Suppressor macrophage (primary cell): ENCODE measurements around the gene SV2C.
A peak's percentile ranks its signal among the peaks of the same experiment; 100 is the strongest.

ENCODE experiments used
- DNase-seq, 4 experiments: peaks; one replicate each; pipeline ENCODE4 v3.0.0-alpha.2; 2020 to 2022

SV2C gene

DNA sequence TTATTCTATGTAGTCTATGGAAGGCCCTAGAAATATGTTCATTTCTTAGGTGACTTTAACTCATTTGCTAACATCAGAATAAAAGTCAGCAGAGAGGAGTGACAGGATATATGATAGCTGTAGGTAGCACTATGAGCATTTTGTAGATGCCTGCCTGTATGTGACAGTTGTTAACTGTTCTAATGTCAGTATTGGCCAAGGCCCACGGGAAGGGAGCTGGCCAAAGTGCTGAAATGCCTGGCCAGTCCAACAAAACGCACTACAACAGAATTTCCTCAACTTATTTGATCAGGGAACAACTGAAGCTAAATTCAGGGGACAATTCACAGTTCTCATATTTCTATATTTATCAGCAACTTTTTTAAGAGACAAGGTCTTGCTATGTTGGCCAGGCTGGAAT is 20.8 kb downstream of the SV2C start:
- peak; percentile 57 to 77 (median 72) for DNase-seq

GRCh38 chr5:76106149-76106548 is 23.0 kb downstream of the SV2C start:
- DNase-seq = no peak

DNA sequence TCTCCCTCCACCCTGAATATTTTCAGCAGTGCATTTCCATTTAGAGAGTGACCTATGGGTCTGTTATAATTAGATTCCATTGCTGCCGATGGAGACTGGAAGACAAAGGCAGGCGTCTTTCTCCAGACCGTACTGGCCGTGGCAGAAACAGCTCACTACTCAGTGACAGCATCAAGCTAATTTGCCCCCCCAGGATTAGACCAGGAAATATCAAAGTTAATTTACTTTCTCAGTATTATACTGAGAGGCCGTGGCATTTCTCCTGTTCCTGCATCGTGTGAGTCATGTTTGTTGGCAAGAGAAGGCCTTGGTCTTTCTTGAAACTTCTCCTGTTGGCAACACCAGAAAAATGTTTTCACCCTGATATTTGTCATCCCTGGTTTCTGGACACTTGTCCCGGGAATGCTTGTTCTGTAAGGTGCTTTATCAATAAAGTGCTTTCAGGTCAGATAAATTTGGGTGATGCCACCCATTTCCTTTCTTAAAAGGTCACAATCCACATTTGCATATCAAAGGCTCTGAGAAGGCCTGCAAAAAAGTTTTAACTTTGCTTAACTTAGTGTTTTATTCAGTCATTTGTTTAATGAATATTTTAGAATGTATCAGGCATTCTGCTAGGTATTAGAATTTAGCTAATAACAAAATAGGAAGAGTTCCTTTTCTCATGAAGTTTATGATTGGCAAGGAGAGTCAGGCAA is 28.4 kb downstream of the SV2C start:
- no peak for DNase-seq

GRCh38 chr5:76113103-76113502 is 29.9 kb downstream of the SV2C start:
- no peak for DNase-seq

DNA sequence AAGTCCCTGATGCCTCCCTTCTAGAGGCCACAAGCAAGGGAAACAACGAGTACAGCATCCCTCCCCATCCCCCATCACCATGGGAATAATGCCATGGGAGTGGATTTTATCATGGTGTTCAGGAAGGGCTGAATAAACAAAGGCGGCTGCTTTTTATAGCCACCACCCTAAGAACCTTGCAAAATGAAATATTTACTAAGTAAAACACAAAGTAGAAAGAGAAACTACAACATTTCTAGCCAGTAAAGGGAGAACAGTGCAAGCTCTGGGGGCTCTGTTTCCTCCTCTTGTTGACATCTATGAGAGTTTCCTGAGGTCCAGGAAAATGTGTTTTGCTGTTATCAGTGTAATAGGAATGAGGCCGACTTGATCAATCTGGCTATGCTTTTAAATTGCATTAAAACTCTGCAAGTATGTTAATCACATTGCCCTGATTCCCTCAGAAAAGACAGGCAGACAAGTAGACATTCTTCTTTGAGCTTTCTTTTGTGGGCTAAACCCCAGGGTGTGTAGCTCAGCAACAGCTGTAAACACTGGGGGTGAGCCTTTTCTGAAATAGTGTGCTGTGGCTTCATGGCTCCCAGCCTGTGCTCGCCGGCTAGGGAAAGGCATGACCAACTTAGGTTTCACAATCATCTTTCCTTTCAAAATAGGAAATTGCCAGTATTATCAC is 31.1 kb downstream of the SV2C start:
- DNase-seq = peak in 3 of 4 experiments; percentile 56 to 78 (median 75)

DNA sequence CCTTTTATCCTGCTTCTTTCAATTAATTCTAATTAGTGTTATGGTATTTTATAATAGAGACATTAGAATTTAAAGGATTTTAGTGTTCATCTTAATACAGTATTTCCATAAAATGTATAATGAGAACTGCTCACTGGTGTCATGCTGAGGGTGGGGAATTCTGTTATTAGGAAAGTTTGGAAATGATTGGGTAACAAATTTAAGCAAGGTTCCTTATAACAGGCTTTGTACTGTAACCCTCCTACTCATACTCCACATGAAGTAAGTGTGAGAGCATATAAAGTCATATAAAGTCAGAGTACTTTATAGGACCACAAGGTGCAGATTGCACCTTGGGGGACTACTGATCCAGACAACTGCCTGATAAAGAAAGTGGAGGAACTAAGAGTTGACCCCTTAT is 42.2 kb downstream of the SV2C start:
- DNase-seq = peak; percentile 16 to 73 (median 50)

GRCh38 chr5:76125888-76126287 is 42.7 kb downstream of the SV2C start:
- peak; percentile 17 to 55 (median 44) for DNase-seq

DNA sequence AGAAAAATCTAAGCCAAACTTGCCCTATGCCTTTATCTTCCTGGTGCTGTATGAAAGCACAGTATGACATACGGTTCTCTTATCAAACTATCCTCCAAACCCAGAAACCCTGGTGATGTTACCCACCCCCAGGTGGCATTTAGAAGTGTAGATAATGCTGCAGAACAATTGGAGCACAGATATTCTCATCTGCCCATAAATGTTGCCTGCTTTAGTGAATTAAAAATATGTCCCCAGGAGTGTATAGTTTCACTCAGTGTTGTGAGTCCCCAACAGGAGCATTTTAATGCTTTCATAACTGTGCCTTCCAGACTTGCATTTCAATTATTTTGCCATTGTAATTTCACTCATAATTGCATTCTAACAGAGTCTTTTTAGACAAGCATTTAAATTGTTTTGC is 50.8 kb downstream of the SV2C start:
- no peak for DNase-seq

DNA sequence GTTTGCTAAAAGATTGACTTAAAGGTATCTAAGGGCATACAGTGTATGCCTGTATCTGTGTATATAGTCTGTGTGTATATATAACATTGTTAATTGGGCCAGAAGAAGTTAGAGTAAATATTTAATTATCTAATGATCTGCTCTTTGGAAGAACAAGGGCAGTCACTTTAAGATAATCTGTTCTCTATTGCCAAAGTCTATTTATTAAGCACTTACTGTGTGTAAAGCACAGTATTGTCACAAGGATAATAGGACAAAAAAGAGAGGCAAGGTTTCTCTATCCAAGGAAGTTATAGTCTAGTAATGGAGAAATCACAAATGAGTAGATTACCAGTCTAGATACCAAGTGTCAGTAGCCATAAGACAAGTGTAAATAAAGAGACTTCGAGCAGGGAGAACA is 51.5 kb downstream of the SV2C start:
- DNase-seq = no peak

- DNase-seq = no peak
Measured at GRCh38 chr5:76137887-76138542, 54.8 kb downstream of the SV2C start.

DNA sequence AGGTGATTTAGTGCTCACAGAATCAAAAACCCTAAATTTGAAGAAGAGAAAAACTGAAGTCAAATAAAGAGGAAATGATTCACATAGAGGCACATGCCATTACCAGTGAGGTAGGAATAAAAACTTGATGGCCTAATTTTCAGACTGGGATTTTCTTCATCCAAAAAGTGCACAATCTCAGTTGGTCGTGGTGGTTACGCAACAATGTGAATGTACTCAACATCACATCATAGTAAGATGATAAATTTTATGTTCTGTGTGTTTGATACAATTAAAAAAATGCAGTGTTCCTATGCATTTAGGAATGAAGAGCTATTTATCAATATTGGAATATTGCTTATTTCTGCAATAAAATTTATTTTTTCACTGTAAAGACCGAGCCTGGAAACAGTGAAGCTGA is 60.7 kb downstream of the SV2C start:
- DNase-seq = peak in 3 of 4 experiments; percentile 5 to 24 (median 15)

DNA sequence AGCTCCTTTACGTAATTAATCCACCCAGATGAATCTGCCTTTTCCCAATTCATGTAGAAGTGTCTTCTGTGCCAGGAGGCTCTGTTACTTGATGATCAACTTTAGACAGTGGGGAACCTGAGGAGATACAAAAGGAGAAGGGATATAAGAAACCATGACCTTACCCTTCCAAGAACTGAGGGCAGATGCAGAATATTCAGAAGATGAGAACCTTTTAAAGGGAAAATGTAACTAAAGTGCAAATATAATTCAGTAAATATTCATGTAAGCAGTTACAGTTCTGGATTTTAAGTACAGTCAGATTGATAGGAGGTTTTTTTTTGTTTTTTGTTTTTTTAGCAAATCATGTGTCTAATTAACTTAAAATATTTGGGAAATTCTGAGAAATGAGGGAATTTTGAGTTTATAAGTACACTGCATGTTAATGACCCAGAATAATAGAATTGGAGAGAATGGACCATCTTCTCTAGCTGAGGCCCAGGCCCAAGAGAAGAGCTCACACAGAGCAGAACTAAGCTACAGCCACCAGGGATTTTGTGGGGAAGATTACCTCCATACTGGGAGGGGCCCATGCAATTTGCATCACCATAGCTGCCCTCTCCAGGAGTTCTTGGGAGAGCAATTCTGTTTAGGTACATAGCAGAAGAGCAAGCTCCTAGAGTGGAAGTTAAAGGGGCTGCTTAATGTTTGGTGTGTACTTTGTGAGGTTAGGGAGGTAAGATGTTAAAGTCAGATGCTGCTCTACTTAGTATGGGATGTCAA is 61.5 kb downstream of the SV2C start:
- DNase-seq = no peak

GRCh38 chr5:76145945-76146344 is 62.8 kb downstream of the SV2C start:
- peak in 3 of 4 experiments; percentile 14 to 20 (median 17) for DNase-seq

- DNase-seq = no peak
Measured at GRCh38 chr5:76149636-76150035, 66.5 kb downstream of the SV2C start.

GRCh38 chr5:76152161-76152560 is 69.0 kb downstream of the SV2C start:
- DNase-seq = no peak

DNA sequence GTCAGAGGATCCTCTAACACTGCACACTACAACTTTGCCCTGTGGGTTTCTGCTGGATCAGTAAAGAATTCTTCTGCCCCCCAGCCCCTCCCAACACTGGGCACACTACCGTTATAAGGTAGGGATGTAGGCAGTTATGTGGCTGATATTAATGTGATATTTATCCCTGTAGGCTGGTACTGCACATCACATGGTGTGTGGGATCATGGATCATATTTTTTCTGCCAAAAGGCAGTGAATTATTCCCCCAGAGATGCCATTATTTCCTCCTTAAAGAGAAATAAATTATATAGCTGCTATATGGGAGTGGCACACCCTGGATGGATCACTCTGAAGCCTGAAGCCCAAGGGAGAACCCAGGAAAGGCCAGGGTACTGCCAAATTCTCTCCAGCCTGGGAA is 69.5 kb downstream of the SV2C start:
- DNase-seq = no peak

GRCh38 chr5:76153271-76153670 is 70.1 kb downstream of the SV2C start:
- DNase-seq = no peak

DNA sequence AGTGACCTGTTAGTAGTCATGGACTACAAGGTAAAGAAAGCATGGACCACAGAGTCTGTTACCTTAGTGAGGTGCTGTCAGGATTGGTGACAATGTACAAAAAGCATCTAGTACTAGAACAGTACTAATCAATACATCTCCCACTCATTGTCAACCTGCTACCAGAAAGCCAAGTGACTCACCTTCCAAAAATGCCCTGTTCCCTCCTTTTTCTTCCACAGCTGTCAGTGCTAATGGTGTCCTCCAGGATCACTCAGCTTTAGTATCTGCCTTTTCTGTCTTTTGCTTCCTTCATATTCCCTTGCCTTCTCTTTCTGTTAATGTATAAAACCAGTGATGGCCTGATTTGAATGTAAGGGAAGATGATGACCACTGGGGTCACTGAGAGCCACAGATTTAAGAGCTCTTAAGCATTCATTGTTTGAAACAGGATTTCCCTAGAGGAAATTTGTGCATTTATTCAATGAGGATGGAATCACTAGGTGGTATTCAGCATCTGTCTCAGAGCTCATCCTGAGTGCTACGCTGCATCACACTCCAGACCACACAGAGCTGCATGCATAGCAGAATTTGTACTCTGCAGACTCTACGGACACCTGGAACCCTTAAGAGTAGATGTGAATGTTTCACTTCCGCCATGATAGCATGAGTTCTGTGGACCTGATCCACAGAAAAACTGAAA is 71.0 kb downstream of the SV2C start:
- no peak for DNase-seq

DNA sequence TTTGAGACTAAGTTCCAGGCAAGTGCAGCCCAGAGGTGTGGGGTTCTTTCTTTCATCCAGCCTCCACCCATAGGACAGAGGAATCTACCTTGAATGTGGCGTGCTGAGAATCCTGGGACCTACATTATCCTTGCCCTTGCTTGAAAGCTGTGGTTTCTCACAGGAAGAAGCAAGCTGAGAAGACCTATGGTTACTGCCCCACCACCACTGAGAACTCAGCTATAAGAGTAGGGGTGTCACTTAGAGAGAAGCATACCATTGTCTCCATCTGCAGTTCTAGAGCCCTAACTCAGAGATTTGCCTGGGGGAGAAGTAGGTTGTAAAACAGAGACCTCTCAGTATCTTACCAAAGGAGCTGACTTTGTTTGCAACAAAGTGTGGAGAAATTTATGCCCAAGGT is 72.4 kb downstream of the SV2C start:
- DNase-seq = no peak

- DNase-seq = no peak
Measured at GRCh38 chr5:76162335-76162734, 79.2 kb downstream of the SV2C start.

DNA sequence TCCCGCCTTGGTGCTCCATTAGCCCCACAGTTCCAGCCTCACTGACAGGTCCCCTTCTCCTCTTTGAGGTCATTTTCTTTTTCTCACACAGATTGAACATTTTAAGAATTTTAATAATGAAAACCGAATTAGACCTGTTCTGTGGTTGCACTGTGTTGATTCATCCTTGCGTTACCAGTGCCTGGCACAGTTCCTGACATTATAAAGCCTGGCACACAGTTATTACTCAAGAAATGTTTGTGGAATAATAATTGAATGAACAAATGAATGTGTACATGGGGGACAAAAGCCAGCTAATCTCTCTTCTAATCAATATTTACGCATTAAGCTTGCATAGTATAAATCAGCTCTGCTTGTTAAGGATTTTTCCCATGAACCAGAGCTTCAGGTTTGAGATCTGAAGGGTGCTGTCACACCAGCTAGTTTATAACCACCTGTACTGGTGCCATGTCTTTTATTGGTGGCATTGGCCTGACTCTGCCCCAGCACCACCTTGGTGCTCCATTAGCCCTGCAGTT is 80.0 kb downstream of the SV2C start:
- no peak for DNase-seq

DNA sequence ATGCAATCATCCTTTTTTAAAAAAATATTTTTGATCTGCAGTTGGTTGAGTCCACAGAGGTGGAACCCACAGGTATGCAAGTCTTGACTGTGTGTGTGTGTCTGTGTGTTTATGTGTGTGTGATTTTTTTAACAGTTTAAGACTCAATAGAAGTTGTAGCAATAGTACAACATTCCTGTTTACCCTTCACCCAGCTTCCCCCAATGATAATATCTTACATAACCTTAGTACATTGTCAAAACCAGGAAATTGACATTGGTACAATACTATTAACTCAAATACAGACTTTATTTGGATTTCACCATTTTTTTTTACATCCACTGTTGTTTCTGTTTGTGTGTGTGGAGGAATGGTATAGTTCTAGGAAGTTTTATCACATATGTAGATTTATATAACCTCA is 81.8 kb downstream of the SV2C start:
- DNase-seq = no peak
